HPDE6-E6E7 (cell line): Measurements from ENCODE around the gene FCRL6.

Experiments used
- DNase-seq: peaks from one replicate; pipeline ENCODE4 v3.0.0; 2011; ENCODE audit warnings: missing footprints; ENCODE audit errors: extremely low spot score

FCRL6 gene

GRCh38 chr1:159862031-159862430 is 59.9 kb downstream of the FCRL6 start:
- no peak for DNase-seq

- DNase-seq = no peak
Observed at GRCh38 chr1:159862557-159862956, 60.4 kb downstream of the FCRL6 start, which contains the start of gene VSIG8. Gene VSIG8, minus strand, starts transcription at chr1:159862657. Its CDS starts 136 bp downstream, at chr1:159862521.

- no peak for DNase-seq
Observed at GRCh38 chr1:159864262-159864661, 62.1 kb downstream of the FCRL6 start.
